Measurements from ENCODE around the gene KCTD11.

KCTD11 gene

GRCh38 chr17:7315570-7316235, 36.3 kb upstream of the KCTD11 start:
- peak overlapping the region; percentile 79 for H3K4me3 ChIP-seq (ENCODE audit: low read length)
- no peak for DNase-seq (ENCODE audit: low read depth)

GRCh38 chr17:7317161-7317803, 34.7 kb upstream of the KCTD11 start:
- TF ChIP-seq CTCF (conservative IDR thresholded peaks at IDR 0.05; ENCODE audit: low read length) = no peak
- no peak for DNase-seq (ENCODE audit: low read depth)
- no peak overlapping the region for H3K4me3 ChIP-seq (ENCODE audit: low read length)

More at GRCh38 chr17:7315570-7316235, 36.3 kb upstream of the KCTD11 start:
- no peak for TF ChIP-seq CTCF (conservative IDR thresholded peaks at IDR 0.05; ENCODE audit: low read length)

GRCh38 chr17:7318121-7318860, 33.7 kb upstream of the KCTD11 start:
- no peak overlapping the region for H3K4me3 ChIP-seq (ENCODE audit: low read length)
- TF ChIP-seq CTCF (conservative IDR thresholded peaks at IDR 0.05; ENCODE audit: low read length) = no peak
- no peak for DNase-seq (ENCODE audit: low read depth)

GRCh38 chr17:7321466-7321865, 30.5 kb upstream of the KCTD11 start:
- DNase-seq (ENCODE audit: low read depth) = no peak
- no peak for TF ChIP-seq CTCF (conservative IDR thresholded peaks at IDR 0.05; ENCODE audit: low read length)
- H3K4me3 ChIP-seq (ENCODE audit: low read length) = no peak overlapping the region

- no peak for DNase-seq (ENCODE audit: low read depth)
- TF ChIP-seq CTCF (conservative IDR thresholded peaks at IDR 0.05; ENCODE audit: low read length) = no peak
- H3K4me3 ChIP-seq (ENCODE audit: low read length) = no peak overlapping the region
Measured at GRCh38 chr17:7322520-7323194, 29.3 kb upstream of the KCTD11 start.

- no peak overlapping the region for H3K4me3 ChIP-seq (ENCODE audit: low read length)
- peak; percentile 20 for DNase-seq (ENCODE audit: low read depth)
- peak; percentile 80 for TF ChIP-seq CTCF (conservative IDR thresholded peaks at IDR 0.05; ENCODE audit: low read length)
Measured at GRCh38 chr17:7323731-7324437, 28.1 kb upstream of the KCTD11 start.
